HL-60 (cell line): Measurements from ENCODE around the gene ZNF493.

Source experiments
- DNase-seq, 2 experiments: peaks; one replicate each; pipeline ENCODE4 v3.0.0-alpha.2; 2010 to 2020; ENCODE audit warnings: low read depth in 1 of 2, low spot score in 1 of 2
- H3K27ac ChIP-seq: fragments of 250-450 bp; sonication (Bioruptor Pico); replicated peaks from 2 replicates; pipeline ENCODE4 v1.5.1; 2020; ENCODE audit warnings: mild to moderate bottlenecking, moderate library complexity
- H3K27me3 ChIP-seq: fragments of 250-450 bp; sonication (Bioruptor Pico); 2 replicates; pipeline ENCODE4 v1.5.1; 2021; ENCODE audit warnings: mild to moderate bottlenecking, moderate library complexity; ENCODE audit not compliant: insufficient read depth, poor library complexity, severe bottlenecking
- H3K4me3 ChIP-seq: replicated peaks from 2 replicates; pipeline ENCODE4 v1.5.1; 2011; ENCODE audit warnings: mild to moderate bottlenecking, control low read depth, low read length; ENCODE audit not compliant: insufficient read depth
- GABPA ChIP-seq: IDR thresholded peaks from 2 replicates; pipeline ENCODE4 v1.6.1; 2012; ENCODE audit warnings: low read depth
- POLR2AphosphoS5 ChIP-seq: IDR thresholded peaks from 2 replicates; pipeline ENCODE4 v1.6.1; 2012; ENCODE audit warnings: low read depth
- SPI1 ChIP-seq: IDR thresholded peaks from 2 replicates; pipeline ENCODE4 v1.6.1; 2012; ENCODE audit warnings: low read depth, mild to moderate bottlenecking, borderline replicate concordance
- TF ChIP-seq, protein P1 (sequence below): IDR thresholded peaks from 2 replicates; pipeline ENCODE4 v1.6.1; 2012; ENCODE audit warnings: low read depth; ENCODE audit not compliant: insufficient replicate concordance
- TF ChIP-seq, protein P2 (sequence below): IDR thresholded peaks from one replicate; pipeline ENCODE4 v1.5.1; 2011; ENCODE audit warnings: low read length, control low read depth, inconsistent platforms; ENCODE audit not compliant: insufficient read depth

The ZNF493 gene

DNA sequence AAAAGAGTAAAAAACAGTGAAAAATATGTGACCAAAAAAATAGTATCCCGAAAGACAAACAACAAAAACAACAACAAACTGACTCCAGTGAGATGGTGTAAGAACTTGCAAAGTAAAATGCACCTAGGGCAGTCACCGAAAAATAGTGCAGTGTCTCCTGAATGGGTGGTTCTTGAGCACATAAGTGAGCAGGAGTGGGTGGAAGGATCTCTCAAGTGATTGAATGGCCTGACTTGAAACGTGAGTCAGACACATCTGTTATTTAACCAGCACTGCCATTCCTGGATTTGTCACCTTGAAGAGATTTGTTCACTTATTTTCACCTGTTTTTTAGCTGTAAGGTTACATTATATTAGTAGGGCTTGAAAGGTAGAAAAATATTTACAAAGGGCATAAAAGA, 34.6 kb upstream of the ZNF493 start:
- Histone ChIP-seq H3K27me3 (no peaks in the 10 kb centered on the region), H3K4me3 (no peak overlapping the region), H3K27ac (no peak overlapping the region)
- no peak for TF ChIP-seq GABPA
- TF ChIP-seq, protein P1, sequence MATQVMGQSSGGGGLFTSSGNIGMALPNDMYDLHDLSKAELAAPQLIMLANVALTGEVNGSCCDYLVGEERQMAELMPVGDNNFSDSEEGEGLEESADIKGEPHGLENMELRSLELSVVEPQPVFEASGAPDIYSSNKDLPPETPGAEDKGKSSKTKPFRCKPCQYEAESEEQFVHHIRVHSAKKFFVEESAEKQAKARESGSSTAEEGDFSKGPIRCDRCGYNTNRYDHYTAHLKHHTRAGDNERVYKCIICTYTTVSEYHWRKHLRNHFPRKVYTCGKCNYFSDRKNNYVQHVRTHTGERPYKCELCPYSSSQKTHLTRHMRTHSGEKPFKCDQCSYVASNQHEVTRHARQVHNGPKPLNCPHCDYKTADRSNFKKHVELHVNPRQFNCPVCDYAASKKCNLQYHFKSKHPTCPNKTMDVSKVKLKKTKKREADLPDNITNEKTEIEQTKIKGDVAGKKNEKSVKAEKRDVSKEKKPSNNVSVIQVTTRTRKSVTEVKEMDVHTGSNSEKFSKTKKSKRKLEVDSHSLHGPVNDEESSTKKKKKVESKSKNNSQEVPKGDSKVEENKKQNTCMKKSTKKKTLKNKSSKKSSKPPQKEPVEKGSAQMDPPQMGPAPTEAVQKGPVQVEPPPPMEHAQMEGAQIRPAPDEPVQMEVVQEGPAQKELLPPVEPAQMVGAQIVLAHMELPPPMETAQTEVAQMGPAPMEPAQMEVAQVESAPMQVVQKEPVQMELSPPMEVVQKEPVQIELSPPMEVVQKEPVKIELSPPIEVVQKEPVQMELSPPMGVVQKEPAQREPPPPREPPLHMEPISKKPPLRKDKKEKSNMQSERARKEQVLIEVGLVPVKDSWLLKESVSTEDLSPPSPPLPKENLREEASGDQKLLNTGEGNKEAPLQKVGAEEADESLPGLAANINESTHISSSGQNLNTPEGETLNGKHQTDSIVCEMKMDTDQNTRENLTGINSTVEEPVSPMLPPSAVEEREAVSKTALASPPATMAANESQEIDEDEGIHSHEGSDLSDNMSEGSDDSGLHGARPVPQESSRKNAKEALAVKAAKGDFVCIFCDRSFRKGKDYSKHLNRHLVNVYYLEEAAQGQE = no peak
- no peak for TF ChIP-seq POLR2AphosphoS5
- TF ChIP-seq SPI1 = no peak
- TF ChIP-seq, protein P2, sequence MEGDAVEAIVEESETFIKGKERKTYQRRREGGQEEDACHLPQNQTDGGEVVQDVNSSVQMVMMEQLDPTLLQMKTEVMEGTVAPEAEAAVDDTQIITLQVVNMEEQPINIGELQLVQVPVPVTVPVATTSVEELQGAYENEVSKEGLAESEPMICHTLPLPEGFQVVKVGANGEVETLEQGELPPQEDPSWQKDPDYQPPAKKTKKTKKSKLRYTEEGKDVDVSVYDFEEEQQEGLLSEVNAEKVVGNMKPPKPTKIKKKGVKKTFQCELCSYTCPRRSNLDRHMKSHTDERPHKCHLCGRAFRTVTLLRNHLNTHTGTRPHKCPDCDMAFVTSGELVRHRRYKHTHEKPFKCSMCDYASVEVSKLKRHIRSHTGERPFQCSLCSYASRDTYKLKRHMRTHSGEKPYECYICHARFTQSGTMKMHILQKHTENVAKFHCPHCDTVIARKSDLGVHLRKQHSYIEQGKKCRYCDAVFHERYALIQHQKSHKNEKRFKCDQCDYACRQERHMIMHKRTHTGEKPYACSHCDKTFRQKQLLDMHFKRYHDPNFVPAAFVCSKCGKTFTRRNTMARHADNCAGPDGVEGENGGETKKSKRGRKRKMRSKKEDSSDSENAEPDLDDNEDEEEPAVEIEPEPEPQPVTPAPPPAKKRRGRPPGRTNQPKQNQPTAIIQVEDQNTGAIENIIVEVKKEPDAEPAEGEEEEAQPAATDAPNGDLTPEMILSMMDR = no peak
- no peak for DNase-seq

DNA sequence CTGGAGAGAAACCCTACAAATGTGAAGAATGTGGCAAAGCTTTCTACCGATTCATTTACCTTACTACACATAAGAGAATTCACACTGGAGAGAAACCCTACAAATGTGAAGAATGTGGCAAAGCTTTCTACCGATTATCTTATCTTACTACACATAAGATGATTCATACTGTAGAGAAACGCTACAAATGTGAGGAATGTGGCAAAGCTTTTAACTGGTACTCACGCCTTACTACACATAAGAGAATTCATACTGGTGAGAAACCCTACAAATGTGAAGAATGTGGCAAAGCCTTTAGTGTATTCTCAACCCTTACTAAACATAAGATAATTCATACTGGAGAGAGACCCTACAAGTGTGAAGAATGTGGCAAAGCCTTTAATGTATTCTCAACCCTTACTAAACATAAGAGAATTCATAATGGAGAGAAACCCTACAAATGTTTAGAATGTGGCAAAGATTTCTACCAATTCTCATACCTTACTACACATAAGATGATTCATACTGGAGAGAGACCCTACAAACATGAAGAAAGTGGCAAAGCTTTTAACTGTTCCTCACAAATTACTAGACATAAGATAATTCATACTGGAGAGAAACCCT, 12.9 kb upstream of the ZNF493 start:
- Histone ChIP-seq H3K4me3 (no peak overlapping the region), H3K27me3 (no peaks in the 10 kb centered on the region), H3K27ac (no peak overlapping the region)
- TF ChIP-seq GABPA = no peak
- TF ChIP-seq, protein P2 = no peak
- no peak for TF ChIP-seq SPI1
- TF ChIP-seq POLR2AphosphoS5 = no peak
- TF ChIP-seq, protein P1 = no peak
- no peak for DNase-seq

DNA sequence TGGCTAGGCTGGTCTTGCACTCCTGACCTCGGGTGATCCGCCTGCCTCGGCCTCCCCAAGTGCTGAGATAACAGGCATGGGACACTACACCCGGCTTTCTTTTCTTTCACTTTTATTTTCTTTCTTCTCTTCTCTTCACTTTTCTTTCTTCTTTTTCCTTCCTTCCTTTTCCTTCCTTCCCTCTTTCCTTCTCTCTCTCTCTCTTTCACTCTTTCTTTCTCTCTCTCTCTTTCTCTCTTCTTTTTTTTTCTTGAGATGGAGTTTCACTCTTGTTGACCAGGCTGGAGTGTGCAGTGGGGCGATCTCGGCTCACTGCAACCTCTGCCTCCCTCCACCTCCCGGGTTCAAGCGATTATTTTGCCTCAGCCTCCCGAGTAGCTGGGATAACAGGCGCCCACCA, 812 bp upstream of the ZNF493 start:
- Histone ChIP-seq H3K27ac (no peak overlapping the region; the same call in 1 of the 2 replicates), H3K4me3 (no peak overlapping the region), H3K27me3 (no peaks in the 10 kb centered on the region)
- no peak for DNase-seq
- TF ChIP-seq POLR2AphosphoS5 (no peak), GABPA (no peak), SPI1 (no peak)
- TF ChIP-seq, protein P2 = no peak
- TF ChIP-seq, protein P1 = no peak
